HG03060 (cell line): ENCODE measurements around the gene CYB5R4.
A peak's percentile ranks its signal among the peaks of the same experiment; 100 is the strongest.
"Not testable (repeated sequence)": the region's sequence is repeated elsewhere in the genome, so short reads cannot be mapped to it uniquely, and the experiment has no call there.

Experiments
- ATAC-seq: cut with Tn5 transposase; IDR thresholded peaks from one replicate; pipeline ENCODE4 v1.9.1; 2021; ENCODE audit warnings: low read depth, moderate number of reproducible peaks; ENCODE audit not compliant: unreplicated experiment

Gene CYB5R4

GRCh38 chr6:83862776-83863471 lies 3.4 kb downstream of the CYB5R4 start:
- no peak for ATAC-seq

GRCh38 chr6:83867043-83867442 lies 7.6 kb downstream of the CYB5R4 start:
- ATAC-seq, result no peak

GRCh38 chr6:83867527-83868161 lies 8.2 kb downstream of the CYB5R4 start:
- ATAC-seq, result no peak

- no peak for ATAC-seq
Observed at GRCh38 chr6:83868639-83869038, 9.2 kb downstream of the CYB5R4 start.

GRCh38 chr6:83870649-83871048 lies 11.2 kb downstream of the CYB5R4 start:
- no peak for ATAC-seq

- no peak for ATAC-seq
Observed at GRCh38 chr6:83872386-83873118, 13.1 kb downstream of the CYB5R4 start.

- no peak for ATAC-seq
Observed at GRCh38 chr6:83873869-83874268, 14.4 kb downstream of the CYB5R4 start.

- ATAC-seq, result no peak
Observed at GRCh38 chr6:83875843-83876242, 16.4 kb downstream of the CYB5R4 start.

- ATAC-seq, result no peak
Observed at GRCh38 chr6:83878902-83879644, 19.6 kb downstream of the CYB5R4 start.

- no peak for ATAC-seq
Observed at GRCh38 chr6:83879746-83880145, 20.3 kb downstream of the CYB5R4 start.

- no peak for ATAC-seq
Observed at GRCh38 chr6:83883240-83883639, 23.8 kb downstream of the CYB5R4 start.

GRCh38 chr6:83884523-83884922 lies 25.0 kb downstream of the CYB5R4 start:
- ATAC-seq, result peak; percentile 74

GRCh38 chr6:83885984-83886383 lies 26.5 kb downstream of the CYB5R4 start:
- ATAC-seq, result no peak

- no peak for ATAC-seq
Observed at GRCh38 chr6:83889621-83890020, 30.1 kb downstream of the CYB5R4 start.

- no peak for ATAC-seq
Observed at GRCh38 chr6:83890520-83890919, 31.0 kb downstream of the CYB5R4 start.

- no peak for ATAC-seq
Observed at GRCh38 chr6:83891586-83891985, 32.1 kb downstream of the CYB5R4 start.

GRCh38 chr6:83893024-83893423 lies 33.5 kb downstream of the CYB5R4 start:
- no peak for ATAC-seq

GRCh38 chr6:83897094-83897493 lies 37.6 kb downstream of the CYB5R4 start:
- ATAC-seq, result not testable (repeated sequence)

- no peak for ATAC-seq
Observed at GRCh38 chr6:83901624-83902023, 42.1 kb downstream of the CYB5R4 start.

- ATAC-seq, result no peak
Observed at GRCh38 chr6:83904395-83904794, 44.9 kb downstream of the CYB5R4 start.

GRCh38 chr6:83905648-83906047 lies 46.2 kb downstream of the CYB5R4 start:
- no peak for ATAC-seq
